Osteocyte (in vitro differentiated cells): ENCODE measurements around the gene PTPN9. TPM values are rescaled to one million over a fixed set of nuclear protein-coding genes. Genes with fewer than 3 reads are reported as not detected.
"Not testable (repeated sequence)": the region's sequence is repeated elsewhere in the genome, so short reads cannot be mapped to it uniquely, and the experiment has no call there.

ENCODE experiments used
- DNase-seq: peaks from one replicate; pipeline ENCODE4 v3.0.0; 2021; ENCODE audit warnings: mixed read lengths; ENCODE audit not compliant: unreplicated experiment; ENCODE audit errors: extremely low spot score
- H3K27ac Mint-ChIP-seq: one replicate; pipeline ENCODE4 v1.8.0; 2021; ENCODE audit warnings: mild to moderate bottlenecking, mixed read lengths; ENCODE audit not compliant: unreplicated experiment
- H3K27me3 Mint-ChIP-seq: one replicate; pipeline ENCODE4 v1.8.0; 2021; ENCODE audit warnings: mixed read lengths; ENCODE audit not compliant: unreplicated experiment
- H3K36me3 Mint-ChIP-seq: one replicate; pipeline ENCODE4 v1.8.0; 2021; ENCODE audit warnings: mixed read lengths; ENCODE audit not compliant: unreplicated experiment
- H3K4me1 Mint-ChIP-seq: one replicate; pipeline ENCODE4 v1.8.0; 2021; ENCODE audit warnings: mixed read lengths; ENCODE audit not compliant: unreplicated experiment
- H3K4me3 Mint-ChIP-seq: one replicate; pipeline ENCODE4 v1.8.0; 2021; ENCODE audit warnings: mild to moderate bottlenecking, moderate library complexity, mixed read lengths; ENCODE audit not compliant: unreplicated experiment
- H3K9me3 Mint-ChIP-seq: one replicate; pipeline ENCODE4 v1.8.0; 2021; ENCODE audit warnings: mixed read lengths; ENCODE audit not compliant: unreplicated experiment
- CTCF ChIP-seq: fragments of 200-600 bp; sonication (generic); IDR thresholded peaks from 2 replicates; pipeline ENCODE4 v1.5.0; 2021; ENCODE audit warnings: antibody characterized with exemption, mild to moderate bottlenecking, moderate library complexity
- total RNA-seq: library from RNA; stranded (reverse); gene quantifications from 2 replicates; pipeline ENCODE4 v1.2.1, GENCODE V29; 2021

PTPN9 gene
- total RNA-seq, 1 donor from 2014 or later = 53.4 TPM

- peak overlapping the region; percentile 99 for H3K4me3 Mint-ChIP-seq
- no peak for DNase-seq
- H3K36me3 Mint-ChIP-seq = peaks cover 2% of the 10 kb centered on the region
Measured at GRCh38 chr15:75449585-75450306, 129.4 kb downstream of the PTPN9 start.

GRCh38 chr15:75448171-75448570 lies 130.9 kb downstream of the PTPN9 start:
- not testable (repeated sequence) for H3K36me3 Mint-ChIP-seq, H3K27ac Mint-ChIP-seq, DNase-seq, H3K4me3 Mint-ChIP-seq, H3K9me3 Mint-ChIP-seq, H3K27me3 Mint-ChIP-seq
- peaks cover 31% of the 10 kb centered on the region for H3K4me1 Mint-ChIP-seq

More at GRCh38 chr15:75449585-75450306, 129.4 kb downstream of the PTPN9 start:
- H3K9me3 Mint-ChIP-seq = no peaks in the 10 kb centered on the region
- H3K27me3 Mint-ChIP-seq = no peaks in the 10 kb centered on the region
- H3K4me1 Mint-ChIP-seq = peaks cover 18% of the 10 kb centered on the region
- peak overlapping the region; percentile 96 for H3K27ac Mint-ChIP-seq
- TF ChIP-seq CTCF = no peak

- H3K9me3 Mint-ChIP-seq = no peaks in the 10 kb centered on the region
- no peak overlapping the region for H3K27ac Mint-ChIP-seq
- no peak for TF ChIP-seq CTCF
- no peak overlapping the region for H3K4me3 Mint-ChIP-seq
- DNase-seq = no peak
- H3K4me1 Mint-ChIP-seq = peaks cover 27% of the 10 kb centered on the region
- H3K36me3 Mint-ChIP-seq = peaks cover 2% of the 10 kb centered on the region
- no peaks in the 10 kb centered on the region for H3K27me3 Mint-ChIP-seq
Measured at GRCh38 chr15:75446151-75446550, 133.0 kb downstream of the PTPN9 start.

GRCh38 chr15:75445324-75445723 lies 133.8 kb downstream of the PTPN9 start:
- H3K27me3 Mint-ChIP-seq, H3K36me3 Mint-ChIP-seq, H3K4me3 Mint-ChIP-seq, DNase-seq, H3K27ac Mint-ChIP-seq, H3K9me3 Mint-ChIP-seq: not testable (repeated sequence)
- peaks cover 27% of the 10 kb centered on the region for H3K4me1 Mint-ChIP-seq

- not testable (repeated sequence) for DNase-seq, H3K27me3 Mint-ChIP-seq, H3K36me3 Mint-ChIP-seq, H3K4me3 Mint-ChIP-seq, H3K9me3 Mint-ChIP-seq
- Mint-ChIP-seq H3K27ac (peak overlapping the region; percentile 84), H3K4me1 (peaks cover 16% of the 10 kb centered on the region)
Measured at GRCh38 chr15:75443972-75444453, 135.1 kb downstream of the PTPN9 start.

- Mint-ChIP-seq H3K36me3 (peaks cover 14% of the 10 kb centered on the region), H3K4me3 (no peak overlapping the region), H3K4me1 (peaks cover 6% of the 10 kb centered on the region), H3K27ac (peak overlapping the region; percentile 0), H3K27me3 (no peaks in the 10 kb centered on the region), H3K9me3 (no peaks in the 10 kb centered on the region)
- no peak for TF ChIP-seq CTCF
- DNase-seq = no peak
Measured at GRCh38 chr15:75437721-75438120, 141.4 kb downstream of the PTPN9 start.
